Epithelial cell of proximal tubule (primary cell): ENCODE results near the gene ABCA4. TPM values are rescaled to one million over a fixed set of nuclear protein-coding genes. Genes with fewer than 3 reads are reported as not detected.

Source experiments
- DNase-seq: peaks from one replicate; pipeline ENCODE4 v3.0.0-alpha.2; 2011; ENCODE audit warnings: low read depth
- H3K4me3 ChIP-seq: 2 replicates; pipeline ENCODE4 v1.5.1; 2011; ENCODE audit warnings: low read depth, mild to moderate bottlenecking, low read length
- CTCF ChIP-seq: conservative IDR thresholded peaks from 2 replicates; pipeline ENCODE4 v1.5.1; 2012; ENCODE audit warnings: low read depth, mild to moderate bottlenecking, low read length
- total RNA-seq: library from RNA; depleted of rRNA; stranded (reverse); fragments of >200 nt; gene quantifications from 2 replicates; pipeline ENCODE4 v1.2.3, GENCODE V29; 2015

ABCA4 gene
- total RNA-seq, 1 donor from 2014 or later, result not detected

GRCh38 chr1:93979040-93979717, 141.8 kb downstream of the ABCA4 start:
- DNase-seq, result no peak
- no peak overlapping the region for H3K4me3 ChIP-seq
- no peak for TF ChIP-seq CTCF

- no peak overlapping the region for H3K4me3 ChIP-seq
- no peak for TF ChIP-seq CTCF
- DNase-seq, result no peak
Observed at GRCh38 chr1:93977598-93977945, 143.4 kb downstream of the ABCA4 start.

- no peak for TF ChIP-seq CTCF
- DNase-seq, result no peak
- H3K4me3 ChIP-seq, result no peak overlapping the region
Observed at GRCh38 chr1:93976711-93977597, 144.0 kb downstream of the ABCA4 start.

- H3K4me3 ChIP-seq, result no peak overlapping the region
- DNase-seq, result no peak
- TF ChIP-seq CTCF, result no peak
Observed at GRCh38 chr1:93976291-93976690, 144.7 kb downstream of the ABCA4 start.

- no peak for DNase-seq
- H3K4me3 ChIP-seq, result no peak overlapping the region
- TF ChIP-seq CTCF, result no peak
Observed at GRCh38 chr1:93972341-93972740, 148.6 kb downstream of the ABCA4 start.

- H3K4me3 ChIP-seq, result no peak overlapping the region
- TF ChIP-seq CTCF, result no peak
- no peak for DNase-seq
Observed at GRCh38 chr1:93969887-93970286, 151.1 kb downstream of the ABCA4 start.
